ENCODE data around the gene HDAC9. TPM values are rescaled to one million over a fixed set of nuclear protein-coding genes. Genes with fewer than 3 reads are reported as not detected.

HDAC9 gene
- total RNA-seq, 1 donor from 2014 or later: 28.6 TPM

- H3K79me2 ChIP-seq (ENCODE audit: low read depth): no peaks in the 10 kb centered on the region
- H3K27ac ChIP-seq: no peak overlapping the region
Observed at GRCh38 chr7:18504965-18505364, 9.4 kb downstream of the HDAC9 start.

GRCh38 chr7:18505870-18506460 lies 10.4 kb downstream of the HDAC9 start:
- Histone ChIP-seq H3K79me2 (ENCODE audit: low read depth) (no peaks in the 10 kb centered on the region), H3K9me3 (ENCODE audit: low read depth) (no peaks in the 10 kb centered on the region), H3K36me3 (no peaks in the 10 kb centered on the region), H3K4me3 (no peak overlapping the region), H3K9ac (no peak overlapping the region), H3K27me3 (no peaks in the 10 kb centered on the region), H2AFZ (replicated peaks) (no peak overlapping the region), H3K4me1 (peaks cover 7% of the 10 kb centered on the region), H3K27ac (no peak overlapping the region), H3F3A (ENCODE audit: low read depth) (peaks cover 3% of the 10 kb centered on the region), H3K4me2 (no peak overlapping the region), H4K20me1 (ENCODE audit: low read depth) (no peaks in the 10 kb centered on the region)
- no peak overlapping the region for H3K4me3 Mint-ChIP-seq
- H3K27me3 Mint-ChIP-seq (ENCODE audit: insufficient read depth, low read depth): no peaks in the 10 kb centered on the region
- TF ChIP-seq EZH2phosphoT487 (IDR thresholded peaks at IDR 0.05) (no peak), CTCF (IDR thresholded peaks at IDR 0.05) (no peak), EZH2 (IDR thresholded peaks at IDR 0.05) (no peak)
- peaks cover 4% of the 10 kb centered on the region for H3K9me3 Mint-ChIP-seq
- H3K27ac Mint-ChIP-seq: no peak overlapping the region
- DNase-seq (ENCODE audit: low spot score): no peak
- H3K36me3 Mint-ChIP-seq: peaks cover 1% of the 10 kb centered on the region
- peaks cover 12% of the 10 kb centered on the region for H3K4me1 Mint-ChIP-seq

More at GRCh38 chr7:18504965-18505364, 9.4 kb downstream of the HDAC9 start:
- H3F3A ChIP-seq (ENCODE audit: low read depth): peaks cover 3% of the 10 kb centered on the region
- H3K27ac Mint-ChIP-seq: no peak overlapping the region
- no peak overlapping the region for H3K4me2 ChIP-seq
- H3K4me3 ChIP-seq: no peak overlapping the region
- peaks cover 14% of the 10 kb centered on the region for H3K4me1 Mint-ChIP-seq
- H3K4me1 ChIP-seq: peaks cover 7% of the 10 kb centered on the region
- H3K9me3 Mint-ChIP-seq: peaks cover 4% of the 10 kb centered on the region
- H4K20me1 ChIP-seq (ENCODE audit: low read depth): no peaks in the 10 kb centered on the region
- H3K4me3 Mint-ChIP-seq: no peak overlapping the region
- no peaks in the 10 kb centered on the region for H3K36me3 ChIP-seq
- H3K27me3 Mint-ChIP-seq (ENCODE audit: insufficient read depth, low read depth): no peaks in the 10 kb centered on the region
- peaks cover 1% of the 10 kb centered on the region for H3K36me3 Mint-ChIP-seq
- H3K27me3 ChIP-seq: no peaks in the 10 kb centered on the region
- no peak for TF ChIP-seq CTCF (IDR thresholded peaks at IDR 0.05)
- no peak for TF ChIP-seq EZH2phosphoT487 (IDR thresholded peaks at IDR 0.05)
- no peak for TF ChIP-seq EZH2 (IDR thresholded peaks at IDR 0.05)
- H3K9ac ChIP-seq: no peak overlapping the region
- peak; percentile 31 for DNase-seq (ENCODE audit: low spot score)
- H2AFZ ChIP-seq (replicated peaks): no peak overlapping the region
- H3K9me3 ChIP-seq (ENCODE audit: low read depth): no peaks in the 10 kb centered on the region

- Mint-ChIP-seq H3K27ac (no peak overlapping the region), H3K36me3 (no peaks in the 10 kb centered on the region), H3K4me1 (peaks cover 11% of the 10 kb centered on the region), H3K27me3 (ENCODE audit: insufficient read depth, low read depth) (no peaks in the 10 kb centered on the region), H3K9me3 (peaks cover 4% of the 10 kb centered on the region), H3K4me3 (no peak overlapping the region)
- TF ChIP-seq EZH2 (IDR thresholded peaks at IDR 0.05) (no peak), CTCF (IDR thresholded peaks at IDR 0.05) (no peak), EZH2phosphoT487 (IDR thresholded peaks at IDR 0.05) (no peak)
- no peaks in the 10 kb centered on the region for H3K79me2 ChIP-seq (ENCODE audit: low read depth)
- peaks cover 3% of the 10 kb centered on the region for H3F3A ChIP-seq (ENCODE audit: low read depth)
- H3K4me2 ChIP-seq: no peak overlapping the region
- no peaks in the 10 kb centered on the region for H3K9me3 ChIP-seq (ENCODE audit: low read depth)
- no peak overlapping the region for H2AFZ ChIP-seq (replicated peaks)
- DNase-seq (ENCODE audit: low spot score): peak; percentile 21
- H3K9ac ChIP-seq: no peak overlapping the region
- H4K20me1 ChIP-seq (ENCODE audit: low read depth): no peaks in the 10 kb centered on the region
- no peak overlapping the region for H3K27ac ChIP-seq
- H3K36me3 ChIP-seq: no peaks in the 10 kb centered on the region
- no peak overlapping the region for H3K4me3 ChIP-seq
- H3K27me3 ChIP-seq: no peaks in the 10 kb centered on the region
- peaks cover 7% of the 10 kb centered on the region for H3K4me1 ChIP-seq
Observed at GRCh38 chr7:18508443-18509427, 13.2 kb downstream of the HDAC9 start.
